Measurements from ENCODE around the gene SRSF8. TPM values are rescaled to one million over a fixed set of nuclear protein-coding genes. Genes with fewer than 3 reads are reported as not detected.

SRSF8 gene, protein sequence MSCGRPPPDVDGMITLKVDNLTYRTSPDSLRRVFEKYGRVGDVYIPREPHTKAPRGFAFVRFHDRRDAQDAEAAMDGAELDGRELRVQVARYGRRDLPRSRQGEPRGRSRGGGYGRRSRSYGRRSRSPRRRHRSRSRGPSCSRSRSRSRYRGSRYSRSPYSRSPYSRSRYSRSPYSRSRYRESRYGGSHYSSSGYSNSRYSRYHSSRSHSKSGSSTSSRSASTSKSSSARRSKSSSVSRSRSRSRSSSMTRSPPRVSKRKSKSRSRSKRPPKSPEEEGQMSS
- total RNA-seq, result 11.7 and 16.7 TPM in 2 replicates

GRCh38 chr11:95066716-95067038, at the start of gene SRSF8:
Gene SRSF8 (plus strand): TSS chr11:95066919. CDS start chr11:95067227, 308 bp downstream.

GRCh38 chr11:95024958-95025357, 41.8 kb upstream of the SRSF8 start, which contains the start of gene KDM4E:
Gene KDM4E (plus strand): TSS chr11:95025258. CDS start chr11:95025558, 300 bp downstream.

GRCh38 chr11:95049122-95049521, 17.6 kb upstream of the SRSF8 start, which contains the start of gene KDM4F:
Gene KDM4F (plus strand): TSS chr11:95049422.

GRCh38 chr11:95089620-95090542, 23.2 kb downstream of the SRSF8 start, which contains the start of gene ENDOD1:
Gene ENDOD1 (plus strand): TSS chr11:95089846. CDS start chr11:95089928, 82 bp downstream.

Other genes with a start within 250 kb of the SRSF8 start
- gene CWC15, start 93.4 kb upstream of the SRSF8 start, total RNA-seq, result 27.2 and 46.6 TPM in 2 replicates
- 0.38 and 0.49 TPM in 2 replicates for gene KDM4D, start 93.2 kb upstream of the SRSF8 start, total RNA-seq
- gene KDM4E, start 41.7 kb upstream of the SRSF8 start, total RNA-seq, result not detected in 2 replicates
- not detected in 2 replicates for gene KDM4F, start 17.5 kb upstream of the SRSF8 start, total RNA-seq
- 18.8 and 27.8 TPM in 2 replicates for gene ENDOD1, start 22.9 kb downstream of the SRSF8 start, total RNA-seq
- gene SESN3, start 164.3 kb downstream of the SRSF8 start, total RNA-seq, result 19.3 and 36.4 TPM in 2 replicates